WTC11 (cell line): ENCODE data around the gene FRRS1. TPM values are rescaled to one million over a fixed set of nuclear protein-coding genes. Genes with fewer than 3 reads are reported as not detected.

Experiments used
- ATAC-seq: fragments of 200-7000 bp; cut with Tn5 transposase; 2 replicates; pipeline ENCODE4 v1.10.0; 2021; ENCODE audit warnings: mild to moderate bottlenecking, moderate library complexity
- CTCF ChIA-PET: fragments of 300-600 bp; sonication (Branson Sonifier 250); formaldehyde crosslinking; loops from one replicate; lab custom pipeline; 2021; ENCODE audit warnings: antibody characterized with exemption; lab: Charles Lee
- POLR2A ChIA-PET: fragments of 350-600 bp; sonication (Branson Sonifier 250); formaldehyde crosslinking; loops from one replicate; lab custom pipeline; 2021; ENCODE audit warnings: antibody characterized with exemption; lab: Charles Lee
- DNase-seq: peaks from one replicate; pipeline ENCODE4 v3.0.0; 2021; ENCODE audit warnings: low spot score
- H3K27ac Mint-ChIP-seq: 2 replicates; pipeline ENCODE4 v1.8.0; 2021; ENCODE audit warnings: mixed read lengths
- H3K27me3 Mint-ChIP-seq: 2 replicates; pipeline ENCODE4 v1.8.0; 2021; ENCODE audit warnings: low read depth, mild to moderate bottlenecking, moderate library complexity, mixed read lengths
- H3K36me3 Mint-ChIP-seq: 2 replicates; pipeline ENCODE4 v1.8.0; 2021; ENCODE audit warnings: mixed read lengths
- H3K4me1 Mint-ChIP-seq: 2 replicates; pipeline ENCODE4 v1.8.0; 2022; ENCODE audit warnings: mixed read lengths
- H3K4me3 Mint-ChIP-seq: 2 replicates; pipeline ENCODE4 v1.8.0; 2021; ENCODE audit warnings: mild to moderate bottlenecking, moderate library complexity, mixed read lengths
- H3K9me3 Mint-ChIP-seq: 2 replicates; pipeline ENCODE4 v1.8.0; 2021; ENCODE audit warnings: mixed read lengths
- CBFB ChIP-seq: sonication (generic); formaldehyde crosslinking; IDR thresholded peaks from 2 replicates; pipeline ENCODE4 v1.8.1; 2022; ENCODE audit warnings: mild to moderate bottlenecking, low read depth, missing genetic modification reagents
- CDX4 ChIP-seq: fragments of 250-450 bp; sonication (Bioruptor Pico); IDR thresholded peaks from 2 replicates; pipeline ENCODE4 v1.9.0; 2021; ENCODE audit warnings: moderate library complexity, mild to moderate bottlenecking, inconsistent platforms, borderline replicate concordance
- EMX1 ChIP-seq: fragments of 250-450 bp; sonication (Bioruptor Pico); IDR thresholded peaks from 2 replicates; pipeline ENCODE4 v1.8.0; 2021; ENCODE audit warnings: mild to moderate bottlenecking
- ESRRA ChIP-seq: sonication (generic); formaldehyde crosslinking; IDR thresholded peaks from 2 replicates; pipeline ENCODE4 v1.8.1; 2022; ENCODE audit warnings: mild to moderate bottlenecking, missing genetic modification reagents, borderline replicate concordance
- FOXJ3 ChIP-seq: sonication (generic); formaldehyde crosslinking; IDR thresholded peaks from 2 replicates; pipeline ENCODE4 v1.9.0; 2021; ENCODE audit warnings: missing genetic modification reagents, mild to moderate bottlenecking, borderline replicate concordance
- FOXK1 ChIP-seq: sonication (generic); formaldehyde crosslinking; IDR thresholded peaks from 2 replicates; pipeline ENCODE4 v1.8.0; 2022; ENCODE audit warnings: mild to moderate bottlenecking, moderate library complexity, missing genetic modification reagents
- IRF2 ChIP-seq: sonication (generic); formaldehyde crosslinking; IDR thresholded peaks from 2 replicates; pipeline ENCODE4 v1.8.0; 2022; ENCODE audit warnings: low read depth, missing genetic modification reagents, borderline replicate concordance
- JAZF1 ChIP-seq: fragments of 250-450 bp; sonication (Bioruptor Pico); IDR thresholded peaks from 2 replicates; pipeline ENCODE4 v1.9.0; 2021; ENCODE audit warnings: moderate library complexity, mild to moderate bottlenecking, inconsistent platforms
- MAX ChIP-seq: sonication (generic); formaldehyde crosslinking; IDR thresholded peaks from 2 replicates; pipeline ENCODE4 v1.8.0; 2022; ENCODE audit warnings: mild to moderate bottlenecking, missing genetic modification reagents
- NFE2L1 ChIP-seq: sonication (generic); formaldehyde crosslinking; IDR thresholded peaks from 2 replicates; pipeline ENCODE4 v1.8.1; 2023; ENCODE audit warnings: missing genetic modification reagents
- PRRX2 ChIP-seq: fragments of 250-450 bp; sonication (Bioruptor Pico); IDR thresholded peaks from 2 replicates; pipeline ENCODE4 v1.8.0; 2021; ENCODE audit warnings: mild to moderate bottlenecking
- TEAD1 ChIP-seq: sonication (generic); formaldehyde crosslinking; IDR thresholded peaks from 2 replicates; pipeline ENCODE4 v1.8.0; 2022; ENCODE audit warnings: mild to moderate bottlenecking, missing genetic modification reagents
- ZBTB21 ChIP-seq: sonication (generic); formaldehyde crosslinking; IDR thresholded peaks from 2 replicates; pipeline ENCODE4 v1.8.1; 2023; ENCODE audit warnings: mild to moderate bottlenecking, missing genetic modification reagents, borderline replicate concordance
- ZNF121 ChIP-seq: sonication (generic); formaldehyde crosslinking; IDR thresholded peaks from 2 replicates; pipeline ENCODE4 v1.8.0; 2023; ENCODE audit warnings: missing genetic modification reagents
- ZNF138 ChIP-seq: sonication (generic); formaldehyde crosslinking; conservative IDR thresholded peaks from 2 replicates; pipeline ENCODE4 v1.8.1; 2022; ENCODE audit warnings: mild to moderate bottlenecking, moderate library complexity, missing genetic modification reagents
- ZNF317 ChIP-seq: sonication (generic); formaldehyde crosslinking; IDR thresholded peaks from 2 replicates; pipeline ENCODE4 v1.8.1; 2023; ENCODE audit warnings: low read depth, mild to moderate bottlenecking, moderate library complexity, missing genetic modification reagents, borderline replicate concordance
- ZNF425 ChIP-seq: fragments of 250-450 bp; sonication (Bioruptor Pico); conservative IDR thresholded peaks from 2 replicates; pipeline ENCODE4 v1.9.0; 2021; ENCODE audit warnings: mild to moderate bottlenecking
- ZNF512 ChIP-seq: sonication (generic); formaldehyde crosslinking; IDR thresholded peaks from 2 replicates; pipeline ENCODE4 v1.8.1; 2022; ENCODE audit warnings: missing genetic modification reagents, borderline replicate concordance
- ZNF532 ChIP-seq: fragments of 250-450 bp; sonication (Bioruptor Pico); IDR thresholded peaks from 2 replicates; pipeline ENCODE4 v1.9.0; 2021; ENCODE audit warnings: mild to moderate bottlenecking, borderline replicate concordance
- total RNA-seq: library from RNA; stranded (reverse); gene quantifications from 3 replicates; pipeline ENCODE4 v1.2.3, GENCODE V29; 2021

FRRS1 gene
- total RNA-seq, 1 experiment from 2014 or later: 6.2 TPM

- Mint-ChIP-seq H3K4me3 (no peak overlapping the region), H3K27me3 (no peaks in the 10 kb centered on the region), H3K36me3 (peaks cover 4% of the 10 kb centered on the region), H3K9me3 (no peaks in the 10 kb centered on the region), H3K27ac (no peak overlapping the region), H3K4me1 (no peaks in the 10 kb centered on the region)
- POLR2A ChIA-PET: no interaction called here
- no peak for ATAC-seq
- CTCF ChIA-PET: no interaction called here
- DNase-seq: no peak
- TF ChIP-seq ZNF532 (no peak), ZNF512 (no peak), TEAD1 (CRISPR knock-in tag) (no peak), MAX (no peak), IRF2 (CRISPR knock-in tag) (no peak), JAZF1 (CRISPR knock-in tag) (no peak), ZBTB21 (CRISPR knock-in tag) (no peak), EMX1 (CRISPR knock-in tag) (no peak), ZNF425 (CRISPR knock-in tag) (no peak), ZNF317 (CRISPR knock-in tag) (no peak), NFE2L1 (CRISPR knock-in tag) (no peak), ZNF138 (no peak), PRRX2 (CRISPR knock-in tag) (no peak), FOXK1 (CRISPR knock-in tag) (no peak), CDX4 (CRISPR knock-in tag) (no peak), ZNF121 (no peak), CBFB (CRISPR knock-in tag) (no peak), FOXJ3 (CRISPR knock-in tag) (no peak)
These were observed 53.4 kb downstream of the FRRS1 start for GRCh38 chr1:99713006-99713405.

- TF ChIP-seq ESRRA (CRISPR knock-in tag): no peak
- Mint-ChIP-seq H3K9me3 (no peaks in the 10 kb centered on the region), H3K4me3 (no peak overlapping the region), H3K4me1 (no peaks in the 10 kb centered on the region), H3K36me3 (peaks cover 4% of the 10 kb centered on the region), H3K27ac (no peak overlapping the region), H3K27me3 (no peaks in the 10 kb centered on the region)
- DNase-seq: no peak
- ChIA-PET POLR2A (no interaction called here), CTCF (no interaction called here)
- no peak for ATAC-seq
These were observed 55.4 kb downstream of the FRRS1 start for GRCh38 chr1:99710994-99711393.
